GM12878 (cell line): ENCODE results near the gene PAK5. TPM values are rescaled to one million over a fixed set of nuclear protein-coding genes. Genes with fewer than 3 reads are reported as not detected.

ENCODE experiments used
- CEBPB ChIP-seq, 2 experiments: fragments of 150-350 bp in 1 of 2; IDR thresholded peaks; 2 replicates each; pipeline ENCODE4 v1.6.1; 2012 to 2014; ENCODE audit warnings: low read depth in 2 of 2, low read length in 2 of 2, borderline replicate concordance in 1 of 2, inconsistent platforms in 1 of 2
- CHD2 ChIP-seq: IDR thresholded peaks from 2 replicates; pipeline ENCODE4 v1.6.1; 2011; ENCODE audit warnings: low read depth, low read length, improper control_type of control experiment, borderline replicate concordance
- CREB1 ChIP-seq: IDR thresholded peaks from 2 replicates; pipeline ENCODE4 v1.6.1; 2012; ENCODE audit warnings: low read depth, mild to moderate bottlenecking, inconsistent platforms
- CTCF ChIP-seq, 3 experiments: IDR thresholded peaks in 2 of 3; conservative IDR thresholded peaks in 1 of 3; 2 replicates each; pipeline ENCODE4 v1.5.1; 2011; ENCODE audit warnings: low read depth in 3 of 3, low read length in 3 of 3, mild to moderate bottlenecking in 3 of 3, control low read depth in 2 of 3, moderate library complexity in 2 of 3, inconsistent platforms in 1 of 3, mixed read lengths in 1 of 3; ENCODE audit not compliant: control insufficient read depth in 2 of 3, insufficient read depth in 1 of 3; ENCODE audit errors: extremely low read depth in 1 of 3
- E4F1 ChIP-seq: fragments of 450-650 bp; IDR thresholded peaks from 2 replicates; pipeline ENCODE4 v1.6.1; 2018; ENCODE audit warnings: borderline replicate concordance, mild to moderate bottlenecking; ENCODE audit not compliant: partially characterized antibody
- ETV6 ChIP-seq, 2 experiments: fragments of 450-650 bp in 1 of 2; IDR thresholded peaks in 1 of 2; conservative IDR thresholded peaks in 1 of 2; 2 replicates each; pipeline ENCODE4 v1.6.1; 2014; ENCODE audit warnings: antibody characterized with exemption in 1 of 2, borderline replicate concordance in 1 of 2, low read depth in 1 of 2, mild to moderate bottlenecking in 1 of 2, moderate library complexity in 1 of 2
- NR2C2 ChIP-seq: IDR thresholded peaks from 2 replicates; pipeline ENCODE4 v1.6.1; 2011; ENCODE audit warnings: borderline replicate concordance, low read depth; ENCODE audit not compliant: control insufficient read depth, insufficient read length
- SIN3A ChIP-seq: IDR thresholded peaks from 2 replicates; pipeline ENCODE4 v1.6.1; 2012; ENCODE audit warnings: low read depth, low read length, improper control_type of control experiment
- SIX5 ChIP-seq: IDR thresholded peaks from 2 replicates; pipeline ENCODE4 v1.6.1; 2011; ENCODE audit warnings: mild to moderate bottlenecking, low read depth, low read length, moderate library complexity; ENCODE audit not compliant: severe bottlenecking
- WRNIP1 ChIP-seq: IDR thresholded peaks from 2 replicates; pipeline ENCODE4 v1.6.1; 2011; ENCODE audit warnings: low read depth, low read length, improper control_type of control experiment, borderline replicate concordance
- ZBTB4 ChIP-seq: fragments of 450-650 bp; formaldehyde crosslinking; IDR thresholded peaks from 2 replicates; pipeline ENCODE4 v1.4.0; 2022; ENCODE audit warnings: mild to moderate bottlenecking, moderate library complexity
- ZNF217 ChIP-seq: fragments of 450-650 bp; IDR thresholded peaks from 2 replicates; pipeline ENCODE4 v1.6.1; 2017; ENCODE audit warnings: antibody characterized with exemption, mild to moderate bottlenecking
- polyA plus RNA-seq, 11 experiments: library from polyadenylated mRNA; depleted of rRNA in 4 of 11; unstranded in 6 of 11; stranded (reverse) in 5 of 11; fragments of >200 nt; fragmentation: Nextera tagmentation in 4 of 11; fragmentation: Illumina TruSeq in 1 of 11; extraction: Ambion mirVana in 4 of 11; extraction: Trizol in 1 of 11; gene quantifications; 1 replicate in 1 of 11; 2 replicates in 10 of 11; pipeline versions ENCODE4 v1.2.1 to v1.2.3, GENCODE V29; 2011 to 2016; ENCODE audit warnings: inconsistent platforms in 2 of 11, missing spikeins in 2 of 11, low read depth in 1 of 11
- total RNA-seq, 4 experiments: library from RNA; depleted of rRNA in 3 of 4; stranded (reverse); fragments of >200 nt in 3 of 4; fragmentation: Illumina TruSeq in 1 of 4; extraction: Trizol in 1 of 4; gene quantifications; 2 replicates each; pipeline versions ENCODE4 v1.2.1 to v1.2.3, GENCODE V29; 2013 to 2021

The PAK5 gene
- total and polyA plus RNA-seq, 10 of the 15 experiments (the other 5 are each of a cell fraction or from before 2014, with no cell fraction given), result not detected

- TF ChIP-seq SIX5 (no peak), NR2C2 (no peak), WRNIP1 (no peak), CTCF (IDR thresholded peaks at IDR 0.05 in 2 of 3, conservative IDR thresholded peaks at IDR 0.05 in 1 of 3; ENCODE audit: control insufficient read depth in 2 of 3, extremely low read depth in 1 of 3, insufficient read depth in 1 of 3, low read depth in 3 of 3, low read length in 3 of 3) (no peak), ETV6 (conservative IDR thresholded peaks at IDR 0.05 in 1 of 2, IDR thresholded peaks at IDR 0.05 in 1 of 2; ENCODE audit: borderline replicate concordance in 1 of 2, low read depth in 1 of 2) (no peak), CHD2 (no peak), CEBPB (IDR thresholded peaks at IDR 0.05; ENCODE audit: borderline replicate concordance in 1 of 2, low read depth in 2 of 2, low read length in 2 of 2) (no peak), ZBTB4 (CRISPR knock-in tag) (no peak), CREB1 (no peak), E4F1 (no peak), SIN3A (no peak), ZNF217 (no peak)
- TF ChIP-seq, all 136 proteins: peak for 0
These were observed 95.0 kb downstream of the PAK5 start (continued) for GRCh38 chr20:9743871-9744270.
